Astrocyte (in vitro differentiated cells and primary cell): ENCODE results near the gene GOLGA5.

Experiments used
- EZH2 ChIP-seq: IDR thresholded peaks from 2 replicates; pipeline ENCODE4 v1.6.1; 2012; ENCODE audit warnings: mild to moderate bottlenecking, low read length, inconsistent platforms; ENCODE audit not compliant: insufficient read depth
- TF ChIP-seq, protein P1 (sequence below): IDR thresholded peaks from 2 replicates; pipeline ENCODE4 v1.5.1; 2011; ENCODE audit warnings: low read depth, mild to moderate bottlenecking, inconsistent platforms, low read length, moderate library complexity; ENCODE audit not compliant: insufficient read depth

- TF ChIP-seq, protein P1, sequence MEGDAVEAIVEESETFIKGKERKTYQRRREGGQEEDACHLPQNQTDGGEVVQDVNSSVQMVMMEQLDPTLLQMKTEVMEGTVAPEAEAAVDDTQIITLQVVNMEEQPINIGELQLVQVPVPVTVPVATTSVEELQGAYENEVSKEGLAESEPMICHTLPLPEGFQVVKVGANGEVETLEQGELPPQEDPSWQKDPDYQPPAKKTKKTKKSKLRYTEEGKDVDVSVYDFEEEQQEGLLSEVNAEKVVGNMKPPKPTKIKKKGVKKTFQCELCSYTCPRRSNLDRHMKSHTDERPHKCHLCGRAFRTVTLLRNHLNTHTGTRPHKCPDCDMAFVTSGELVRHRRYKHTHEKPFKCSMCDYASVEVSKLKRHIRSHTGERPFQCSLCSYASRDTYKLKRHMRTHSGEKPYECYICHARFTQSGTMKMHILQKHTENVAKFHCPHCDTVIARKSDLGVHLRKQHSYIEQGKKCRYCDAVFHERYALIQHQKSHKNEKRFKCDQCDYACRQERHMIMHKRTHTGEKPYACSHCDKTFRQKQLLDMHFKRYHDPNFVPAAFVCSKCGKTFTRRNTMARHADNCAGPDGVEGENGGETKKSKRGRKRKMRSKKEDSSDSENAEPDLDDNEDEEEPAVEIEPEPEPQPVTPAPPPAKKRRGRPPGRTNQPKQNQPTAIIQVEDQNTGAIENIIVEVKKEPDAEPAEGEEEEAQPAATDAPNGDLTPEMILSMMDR, result no peak
- TF ChIP-seq EZH2, result no peak
Measured at GRCh38 chr14:92861856-92862745, 68.0 kb downstream of the GOLGA5 start.
